ENCODE measurements around the gene PPM1H.

PPM1H gene

GRCh38 chr12:62718762-62719426 lies 216.1 kb downstream of the PPM1H start:
- in situ Hi-C loops (cut with HindIII; ENCODE audit: low sequenced_read_pairs): no loop called here

- in situ Hi-C loops (cut with HindIII; ENCODE audit: low sequenced_read_pairs): no loop called here
These were observed 217.3 kb downstream of the PPM1H start for GRCh38 chr12:62717643-62718042.

- in situ Hi-C loops (cut with HindIII; ENCODE audit: low sequenced_read_pairs): no loop called here
These were observed 218.0 kb downstream of the PPM1H start for GRCh38 chr12:62716866-62717525.

GRCh38 chr12:62716037-62716436 lies 218.9 kb downstream of the PPM1H start:
- in situ Hi-C loops (cut with HindIII; ENCODE audit: low sequenced_read_pairs): no loop called here

DNA sequence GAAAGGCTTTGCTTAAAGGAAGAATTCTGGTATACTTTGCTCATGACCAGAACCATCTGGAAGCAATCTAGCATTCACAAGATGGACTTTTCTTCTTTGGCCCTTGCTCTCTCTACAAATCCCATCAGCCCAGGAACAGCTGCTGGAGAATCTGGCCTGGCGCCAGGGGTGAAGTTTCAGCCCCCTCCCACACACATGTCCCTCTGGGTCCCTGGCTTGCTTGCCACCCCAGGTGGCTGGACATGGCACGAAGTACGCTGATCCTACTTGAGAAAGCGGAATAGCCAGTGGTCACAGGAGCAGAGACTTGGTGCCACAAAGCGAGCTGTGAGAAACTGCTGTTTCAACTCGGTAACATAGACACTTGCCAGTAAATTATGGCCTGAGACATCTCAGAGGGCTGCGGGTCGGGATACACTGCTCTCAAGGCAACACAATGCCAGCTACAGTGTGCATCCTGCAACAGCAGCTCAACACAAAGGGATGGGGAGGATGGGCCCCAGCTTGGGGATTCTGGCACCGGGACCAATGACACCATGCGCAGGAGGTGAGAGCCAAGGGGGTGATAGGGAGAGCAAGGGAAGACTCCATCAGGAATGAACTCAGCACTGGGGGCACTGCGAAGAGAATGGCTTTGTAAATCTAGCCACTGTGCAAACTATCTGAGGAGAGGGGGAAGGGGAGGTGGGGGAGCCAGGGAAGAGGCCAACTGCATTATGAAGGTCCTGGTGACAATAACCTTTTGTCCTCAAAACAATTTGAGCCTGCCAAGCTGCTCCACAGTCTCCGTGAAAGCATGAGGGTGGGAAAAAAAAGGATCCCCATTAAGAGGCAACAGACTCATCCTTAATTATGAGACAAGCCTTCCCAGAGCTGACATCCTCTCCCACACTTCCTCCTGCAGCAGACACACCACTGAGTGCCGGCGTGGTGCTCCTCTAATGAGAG lies 219.9 kb downstream of the PPM1H start:
- in situ Hi-C loops (cut with HindIII; ENCODE audit: low sequenced_read_pairs): no loop called here

DNA sequence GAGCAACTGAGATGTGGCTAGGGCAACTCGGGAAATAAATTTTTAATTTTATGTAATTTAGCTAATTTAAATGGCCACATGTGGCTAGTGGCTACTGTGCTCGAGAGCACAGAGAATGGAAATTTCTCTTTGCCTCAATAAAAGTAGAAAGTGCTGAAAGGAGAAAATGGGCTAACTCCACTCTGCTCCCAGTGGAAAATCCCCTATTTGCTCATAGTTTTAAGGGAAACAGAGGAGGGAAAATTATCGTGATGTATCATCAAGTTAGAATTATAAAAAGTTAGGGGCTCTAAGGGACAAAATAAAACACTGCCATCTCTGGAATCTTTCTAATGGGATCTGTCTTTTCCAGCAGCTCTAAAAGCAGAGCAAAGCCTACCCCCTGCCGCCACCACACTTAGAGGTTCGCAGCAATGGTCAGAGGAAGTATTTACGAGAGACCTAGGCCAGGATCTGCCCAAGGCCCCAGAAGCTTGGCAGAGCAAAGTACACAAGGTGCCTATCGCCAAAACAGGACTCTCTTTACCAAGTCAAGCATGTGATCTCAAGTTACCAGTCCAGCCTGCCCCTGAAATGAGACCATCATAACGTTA lies 220.7 kb downstream of the PPM1H start:
- in situ Hi-C loops (cut with HindIII; ENCODE audit: low sequenced_read_pairs): no loop called here

DNA sequence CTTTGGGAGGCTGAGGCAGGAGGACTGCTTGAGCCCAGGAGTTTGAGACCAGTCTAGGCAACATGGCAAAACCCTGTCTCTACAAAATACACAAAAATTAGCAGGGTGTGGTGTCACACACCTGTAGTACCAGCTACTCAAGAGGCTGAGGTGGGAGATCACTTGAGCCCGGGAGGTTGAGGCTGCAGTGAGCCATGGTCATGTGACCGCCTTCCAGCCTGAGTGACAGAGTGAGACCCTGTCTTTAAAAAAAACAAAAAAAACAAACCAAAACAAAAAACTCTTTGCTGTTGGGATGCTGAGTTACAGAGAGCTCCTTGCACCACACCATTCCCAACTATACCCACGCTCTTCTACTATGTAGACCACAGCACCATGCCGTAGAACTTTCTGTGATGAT lies 221.2 kb downstream of the PPM1H start:
- in situ Hi-C loops (cut with HindIII; ENCODE audit: low sequenced_read_pairs): no loop called here

- in situ Hi-C loops (cut with HindIII; ENCODE audit: low sequenced_read_pairs): no loop called here
These were observed 222.0 kb downstream of the PPM1H start for GRCh38 chr12:62712681-62713573.

- in situ Hi-C loops (cut with HindIII; ENCODE audit: low sequenced_read_pairs): no loop called here
These were observed 223.2 kb downstream of the PPM1H start for GRCh38 chr12:62711631-62712241.

DNA sequence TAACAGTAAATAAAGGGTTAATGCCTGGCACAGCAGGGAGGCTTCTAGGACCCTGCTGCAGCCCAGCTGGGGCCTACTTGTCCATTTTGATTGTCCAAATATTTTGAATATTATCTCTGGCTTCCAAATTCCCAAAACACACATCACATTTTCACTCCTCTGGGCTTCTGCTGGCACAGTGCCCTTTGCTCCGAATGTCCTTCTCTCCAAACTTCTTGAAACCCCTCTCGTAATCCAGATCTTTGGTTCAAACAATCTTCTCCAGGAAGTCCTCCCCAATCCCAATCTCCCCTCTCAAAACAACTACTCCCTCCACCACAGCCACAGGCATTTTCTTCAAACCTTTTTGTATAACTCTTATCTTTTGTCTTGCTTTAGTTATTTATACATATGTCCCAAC lies 225.6 kb downstream of the PPM1H start:
- in situ Hi-C loops (cut with HindIII; ENCODE audit: low sequenced_read_pairs): no loop called here

DNA sequence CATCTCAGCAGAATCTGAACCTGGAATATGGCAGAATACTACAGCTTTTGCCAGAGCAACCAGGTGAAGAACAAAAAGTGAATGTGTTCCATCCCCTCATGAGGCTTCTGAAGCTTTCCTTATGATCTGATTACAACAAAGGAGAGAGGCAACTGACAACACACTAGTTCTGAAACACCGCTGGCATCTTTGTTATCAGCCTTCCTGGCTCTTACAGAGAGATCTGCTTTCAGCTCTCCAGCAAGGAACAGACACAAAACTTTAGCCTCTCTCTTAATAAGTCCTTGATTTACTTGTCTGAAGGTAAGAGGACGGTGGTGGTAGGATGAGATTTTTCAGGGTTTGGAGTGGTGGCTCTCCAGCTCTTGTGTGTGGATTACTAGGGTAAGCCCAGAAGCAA lies 227.0 kb downstream of the PPM1H start:
- in situ Hi-C loops (cut with HindIII; ENCODE audit: low sequenced_read_pairs): no loop called here

DNA sequence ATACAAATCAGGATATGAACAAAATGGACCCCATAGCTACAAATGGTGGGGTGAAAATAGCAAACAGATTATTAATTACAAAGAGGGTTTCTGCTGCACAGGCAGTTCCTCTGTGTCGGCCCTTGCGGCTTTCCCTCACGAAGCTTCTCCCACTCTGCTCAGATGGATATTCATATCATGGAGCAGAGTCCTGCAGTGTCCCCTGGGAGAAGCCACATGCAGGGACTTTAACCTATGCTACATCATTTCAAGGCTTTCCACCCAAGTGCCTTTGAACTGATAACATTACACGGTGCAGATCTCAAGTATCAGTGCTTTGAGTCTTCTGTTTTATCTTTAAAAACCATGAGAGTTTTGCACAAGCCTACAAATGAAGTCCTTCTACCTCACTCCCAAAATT lies 229.1 kb downstream of the PPM1H start:
- in situ Hi-C loops (cut with HindIII; ENCODE audit: low sequenced_read_pairs): no loop called here

- in situ Hi-C loops (cut with HindIII; ENCODE audit: low sequenced_read_pairs): no loop called here
These were observed 232.0 kb downstream of the PPM1H start for GRCh38 chr12:62703011-62703380.

- in situ Hi-C loops (cut with HindIII; ENCODE audit: low sequenced_read_pairs): no loop called here
These were observed 233.5 kb downstream of the PPM1H start for GRCh38 chr12:62701492-62701891.

DNA sequence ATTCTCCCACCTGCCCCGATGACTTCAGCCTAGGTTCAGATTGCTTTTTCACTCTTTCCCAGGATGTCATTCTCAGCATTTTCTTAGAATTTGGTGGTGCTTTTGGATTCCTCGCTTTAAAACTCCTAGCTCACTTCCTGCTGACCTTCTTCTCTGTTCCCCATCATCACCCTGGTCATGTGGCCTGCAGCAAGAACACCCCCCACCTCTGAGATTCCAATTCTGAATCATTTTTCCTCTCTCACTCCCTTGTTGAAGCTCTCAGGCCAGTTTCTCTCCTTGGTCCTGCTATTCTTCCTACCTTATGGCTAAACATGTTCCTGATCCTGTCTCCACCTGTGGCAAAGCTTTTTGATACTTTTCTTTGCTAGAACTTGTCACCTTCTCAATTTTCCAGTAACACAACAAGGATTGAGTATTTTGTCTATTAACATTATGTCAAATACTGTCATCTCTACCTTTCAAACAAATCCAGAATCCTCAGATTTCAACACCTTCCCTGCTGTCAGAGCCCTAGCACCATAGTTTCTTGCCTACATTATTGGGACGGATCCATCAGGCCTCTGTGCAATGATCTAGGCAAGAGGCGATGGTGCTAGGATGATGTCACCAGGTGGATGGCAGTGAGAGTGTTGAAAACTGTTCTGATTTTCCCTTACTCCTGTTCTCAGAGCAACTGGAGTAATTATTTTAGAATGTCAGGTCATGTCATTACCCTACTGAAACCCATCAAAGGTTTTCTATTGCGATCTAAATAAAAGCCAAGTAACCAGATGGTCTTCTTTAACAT lies 234.7 kb downstream of the PPM1H start:
- in situ Hi-C loops (cut with HindIII; ENCODE audit: low sequenced_read_pairs): no loop called here

GRCh38 chr12:62698701-62699101 lies 236.2 kb downstream of the PPM1H start:
- in situ Hi-C loops (cut with HindIII; ENCODE audit: low sequenced_read_pairs): loop anchor here (5.0 kb wide), 1 partner anchor 84 kb away; no protein-coding TSS in a partner anchor

DNA sequence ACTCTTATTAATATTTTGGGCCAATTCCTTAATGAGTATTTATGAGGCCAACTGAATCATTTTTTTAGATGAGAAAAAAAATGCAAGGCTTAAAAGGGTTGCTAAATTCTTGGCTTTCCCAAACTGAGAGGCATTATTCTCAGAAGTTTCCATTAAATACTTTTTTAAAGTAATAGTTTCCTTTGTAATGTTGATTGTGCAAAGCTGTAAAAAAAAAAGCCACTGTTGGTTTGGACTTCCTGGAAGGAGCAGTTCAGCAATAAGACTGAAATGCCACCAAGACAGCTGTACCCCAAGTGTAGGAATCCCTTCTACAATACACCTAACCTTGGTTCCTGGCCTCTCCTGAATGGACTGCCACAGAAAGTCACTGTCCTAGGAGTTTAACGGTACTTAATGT lies 237.1 kb downstream of the PPM1H start:
- in situ Hi-C loops (cut with HindIII; ENCODE audit: low sequenced_read_pairs): loop anchor here (5.0 kb wide), 1 partner anchor 84 kb away; no protein-coding TSS in a partner anchor

DNA sequence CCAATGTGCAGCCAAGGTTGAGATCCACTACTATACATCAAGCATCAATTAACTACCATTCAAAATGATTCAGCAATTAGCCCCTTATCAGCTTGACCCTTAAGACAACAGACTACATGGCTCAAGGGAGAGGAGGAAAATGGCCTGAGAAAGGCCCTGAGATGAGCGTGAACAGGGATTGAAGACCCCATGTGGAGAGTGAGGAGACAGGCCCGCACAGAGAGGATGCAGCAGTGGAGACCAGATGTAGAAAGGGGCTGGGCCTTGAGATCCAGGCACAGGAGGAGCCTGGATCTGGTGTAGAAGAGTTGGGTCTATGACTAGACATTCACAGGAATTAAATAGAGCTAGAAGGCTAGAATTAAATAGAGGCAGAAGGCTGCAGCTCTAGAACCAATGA lies 239.3 kb downstream of the PPM1H start:
- in situ Hi-C loops (cut with HindIII; ENCODE audit: low sequenced_read_pairs): loop anchor here (5.0 kb wide), 1 partner anchor 87 kb away; no protein-coding TSS in a partner anchor

GRCh38 chr12:62694632-62695031 lies 240.3 kb downstream of the PPM1H start:
- in situ Hi-C loops (cut with HindIII; ENCODE audit: low sequenced_read_pairs): loop anchor here (5.0 kb wide), 2 partner anchors 37 to 88 kb away; no protein-coding TSS in a partner anchor
